ENCODE data around the gene SNAP91. TPM values are rescaled to one million over a fixed set of nuclear protein-coding genes. Genes with fewer than 3 reads are reported as not detected.
A peak's percentile ranks its signal among the peaks of the same experiment; 100 is the strongest.

The SNAP91 gene
- total and polyA plus RNA-seq, 2 experiments from 2014 or later, result 0.53 to 1.4 TPM

- H2AFZ ChIP-seq, result no peak overlapping the region
- no peaks in the 10 kb centered on the region for H3K9me2 ChIP-seq (replicated peaks; ENCODE audit: insufficient read depth)
- H3K27me3 ChIP-seq, result no peaks in the 10 kb centered on the region
- H3K4me3 ChIP-seq, result no peak overlapping the region
- 69% methylated on average over 1 of the region's 1 CpG for WGBS (ENCODE audit: low lambda C conversion rate, missing lambda C conversion rate)
- H3K9me3 ChIP-seq (ENCODE audit: low read depth), result no peaks in the 10 kb centered on the region
- no peak for DNase-seq (ENCODE audit: low spot score)
- H3K4me1 ChIP-seq (ENCODE audit: insufficient read depth), result peaks cover 11% of the 10 kb centered on the region
- H4K20me1 ChIP-seq (ENCODE audit: insufficient read depth, poor library complexity, severe bottlenecking), result no peaks in the 10 kb centered on the region
- no peaks in the 10 kb centered on the region for H3K36me3 ChIP-seq (replicated peaks; ENCODE audit: insufficient read depth, low read depth)
- no peak overlapping the region for H3K4me2 ChIP-seq
- peaks cover 10% of the 10 kb centered on the region for H3K79me2 ChIP-seq
- TF ChIP-seq EZH2phosphoT487 (IDR thresholded peaks at IDR 0.05; ENCODE audit: low read depth, severe bottlenecking, unreplicated experiment) (no peak), EZH2 (IDR thresholded peaks at IDR 0.05; ENCODE audit: borderline replicate concordance) (no peak), CTCF (IDR thresholded peaks at IDR 0.05; ENCODE audit: poor library complexity) (no peak)
- no peak overlapping the region for H3K27ac ChIP-seq
Measured at GRCh38 chr6:83517500-83517899, 191.4 kb downstream of the SNAP91 start.

- Histone ChIP-seq H4K20me1 (ENCODE audit: insufficient read depth, poor library complexity, severe bottlenecking) (no peaks in the 10 kb centered on the region), H3K36me3 (replicated peaks; ENCODE audit: insufficient read depth, low read depth) (no peaks in the 10 kb centered on the region), H3K4me2 (peak overlapping the region; percentile 95), H3K4me3 (no peak overlapping the region), H3K79me2 (peaks cover 13% of the 10 kb centered on the region), H2AFZ (no peak overlapping the region), H3K27ac (no peak overlapping the region), H3K9me2 (replicated peaks; ENCODE audit: insufficient read depth) (no peaks in the 10 kb centered on the region), H3K9me3 (ENCODE audit: low read depth) (no peaks in the 10 kb centered on the region), H3K4me1 (ENCODE audit: insufficient read depth) (peaks cover 11% of the 10 kb centered on the region), H3K27me3 (no peaks in the 10 kb centered on the region)
- TF ChIP-seq EZH2phosphoT487 (IDR thresholded peaks at IDR 0.05; ENCODE audit: low read depth, severe bottlenecking, unreplicated experiment), result no peak
- TF ChIP-seq CTCF (IDR thresholded peaks at IDR 0.05; ENCODE audit: poor library complexity), result peak; percentile 84
- no peak for TF ChIP-seq EZH2 (IDR thresholded peaks at IDR 0.05; ENCODE audit: borderline replicate concordance)
- WGBS (ENCODE audit: low lambda C conversion rate, missing lambda C conversion rate), result 43% methylated on average over 4 of the region's 4 CpGs
- peak; percentile 77 for DNase-seq (ENCODE audit: low spot score)
Measured at GRCh38 chr6:83514866-83515466, 193.9 kb downstream of the SNAP91 start.

GRCh38 chr6:83514466-83514865, 194.4 kb downstream of the SNAP91 start:
- H3K27ac ChIP-seq, result no peak overlapping the region
- H3K27me3 ChIP-seq, result no peaks in the 10 kb centered on the region
- no peak for DNase-seq (ENCODE audit: low spot score)
- no peak overlapping the region for H2AFZ ChIP-seq
- H4K20me1 ChIP-seq (ENCODE audit: insufficient read depth, poor library complexity, severe bottlenecking), result no peaks in the 10 kb centered on the region
- H3K36me3 ChIP-seq (replicated peaks; ENCODE audit: insufficient read depth, low read depth), result no peaks in the 10 kb centered on the region
- no peaks in the 10 kb centered on the region for H3K9me3 ChIP-seq (ENCODE audit: low read depth)
- no peak overlapping the region for H3K4me3 ChIP-seq
- H3K4me2 ChIP-seq, result peak overlapping the region; percentile 95
- peaks cover 16% of the 10 kb centered on the region for H3K4me1 ChIP-seq (ENCODE audit: insufficient read depth)
- WGBS (ENCODE audit: low lambda C conversion rate, missing lambda C conversion rate), result 85% methylated on average over 1 of the region's 1 CpG
- TF ChIP-seq CTCF (IDR thresholded peaks at IDR 0.05; ENCODE audit: poor library complexity) (no peak), EZH2phosphoT487 (IDR thresholded peaks at IDR 0.05; ENCODE audit: low read depth, severe bottlenecking, unreplicated experiment) (no peak), EZH2 (IDR thresholded peaks at IDR 0.05; ENCODE audit: borderline replicate concordance) (no peak)
- H3K79me2 ChIP-seq, result peaks cover 13% of the 10 kb centered on the region
- H3K9me2 ChIP-seq (replicated peaks; ENCODE audit: insufficient read depth), result no peaks in the 10 kb centered on the region
